Right renal pelvis (tissue), 4 donors: ENCODE measurements around the gene SCUBE1. TPM values are rescaled to one million over a fixed set of nuclear protein-coding genes. Genes with fewer than 3 reads are reported as not detected.
"Not testable (repeated sequence)": the region's sequence is repeated elsewhere in the genome, so short reads cannot be mapped to it uniquely, and the experiment has no call there.

Experiments used
- DNase-seq, 4 donors: peaks; one replicate each; pipeline ENCODE4 v3.0.0-alpha.2; 2013; ENCODE audit warnings: low read depth in 4 of 4, low spot score in 3 of 4, missing footprints in 1 of 4
- polyA plus RNA-seq, 4 donors: library from polyadenylated mRNA; unstranded; fragments of 120-200 nt; gene quantifications; one replicate each; pipeline ENCODE4 v1.2.1, GENCODE V29; 2013; ENCODE audit not compliant: insufficient read length in 4 of 4

The SCUBE1 gene
- polyA plus RNA-seq, 4 donors = 5.7 to 8.7 (median 7.8) TPM

DNA sequence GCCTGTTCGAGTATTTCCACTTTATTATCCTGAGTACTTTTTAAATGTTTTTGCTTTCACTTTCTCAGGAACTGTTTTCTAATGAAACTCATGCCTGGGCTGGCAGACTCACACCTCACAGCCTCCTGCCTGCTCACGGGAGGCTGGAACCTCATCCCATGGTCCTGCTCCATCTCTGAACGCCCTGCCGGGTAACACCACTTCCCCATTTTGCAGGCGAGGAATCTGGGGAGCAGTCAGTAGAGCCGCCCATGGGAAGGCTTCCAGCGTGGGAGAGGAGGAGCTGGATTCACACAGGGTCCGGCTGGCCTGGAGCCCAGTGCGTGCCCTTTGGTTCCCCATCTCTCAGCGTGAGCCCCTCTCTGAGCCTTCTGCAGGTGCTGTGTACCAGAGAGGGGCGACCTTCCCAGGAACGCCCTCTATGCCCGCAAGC lies 53.6 kb downstream of the SCUBE1 start:
- no peak for DNase-seq

DNA sequence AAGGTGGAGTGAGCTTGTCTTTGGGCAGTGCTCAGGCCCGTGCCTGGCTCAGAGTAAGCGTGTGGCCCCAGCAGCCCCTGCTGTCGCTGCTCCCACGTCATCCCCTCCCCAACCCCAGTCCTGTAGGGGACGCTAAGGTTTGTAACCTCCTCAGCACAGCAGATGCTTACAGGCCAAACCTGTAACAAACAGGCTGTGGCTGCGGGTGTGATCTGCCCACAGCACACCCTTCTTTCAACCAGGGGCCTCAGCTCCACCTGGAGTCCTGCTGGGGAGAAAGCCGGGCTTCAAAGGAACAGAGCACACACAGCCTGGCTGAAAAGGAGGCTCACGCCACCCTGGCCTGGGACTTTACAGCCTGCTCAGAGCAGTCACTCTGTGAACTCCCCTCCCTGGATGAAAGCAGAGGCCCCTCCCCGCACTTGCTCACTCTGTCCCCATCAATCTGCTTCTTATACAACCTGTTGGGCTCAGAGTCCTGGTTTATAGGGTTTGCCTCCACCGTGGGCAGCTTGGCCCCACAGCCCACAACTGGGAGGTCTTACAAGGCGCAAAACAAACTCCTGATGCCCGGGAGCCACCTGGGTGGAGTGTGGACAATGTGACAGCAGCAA lies 54.3 kb downstream of the SCUBE1 start:
- no peak for DNase-seq

DNA sequence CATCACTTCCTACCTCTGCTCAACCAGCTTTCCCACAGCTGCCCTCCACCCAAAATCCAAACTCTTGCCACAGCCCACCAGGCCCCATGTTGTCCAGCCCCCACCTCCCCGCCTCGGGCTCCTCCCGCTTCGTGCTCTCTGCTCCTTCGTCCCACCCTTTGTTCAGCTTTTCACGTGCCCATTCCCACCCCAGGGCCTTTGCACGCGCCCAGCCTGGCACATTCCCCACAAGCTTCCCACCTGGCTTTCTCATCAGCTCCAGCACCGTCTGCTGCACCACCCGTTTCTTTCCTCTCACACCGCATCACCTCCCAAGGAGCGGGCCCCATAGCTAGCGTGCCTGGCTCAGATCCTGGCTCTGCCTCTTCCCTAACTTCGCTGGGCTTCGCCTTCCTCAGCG lies 54.8 kb downstream of the SCUBE1 start:
- DNase-seq = no peak

DNA sequence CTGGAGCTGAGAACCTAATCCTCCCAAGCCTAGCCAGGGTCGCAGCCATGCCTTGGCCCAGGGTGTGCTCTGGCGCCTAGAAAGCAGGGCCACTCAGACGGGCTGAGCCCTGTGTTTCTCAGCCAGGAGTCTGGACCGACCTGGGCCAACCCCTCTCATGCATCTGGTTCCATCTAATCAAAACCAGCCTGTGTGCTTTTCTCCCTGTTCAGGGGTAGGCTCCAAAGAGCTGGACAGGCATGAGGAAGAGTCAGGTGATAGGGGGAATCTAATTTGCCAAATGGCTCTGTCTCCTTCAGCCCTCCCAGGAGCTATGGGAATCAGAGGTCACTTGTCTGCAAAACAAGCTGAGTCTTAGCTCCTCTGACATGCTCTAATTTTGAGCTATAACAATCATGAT lies 55.7 kb downstream of the SCUBE1 start:
- DNase-seq = no peak

DNA sequence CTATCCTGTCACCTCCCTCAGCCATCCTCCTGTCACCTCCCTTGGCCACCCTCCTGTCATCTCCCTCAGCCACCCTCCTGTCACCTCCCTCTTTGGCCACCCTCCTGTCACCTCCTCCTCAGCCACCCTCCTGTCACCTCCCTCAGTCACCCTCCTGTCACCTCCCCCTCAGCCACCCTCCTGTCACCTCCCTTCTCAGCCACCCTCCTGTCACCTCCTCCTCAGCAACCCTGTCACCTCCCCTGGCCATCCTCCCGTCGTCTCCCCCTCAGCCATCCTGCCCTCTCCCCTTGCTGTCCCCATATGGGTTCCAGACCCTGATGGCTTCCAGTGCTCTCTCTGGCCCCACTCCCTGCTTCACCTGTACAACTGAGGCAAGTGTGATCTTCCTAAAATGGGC lies 61.8 kb downstream of the SCUBE1 start:
- no peak for DNase-seq

DNA sequence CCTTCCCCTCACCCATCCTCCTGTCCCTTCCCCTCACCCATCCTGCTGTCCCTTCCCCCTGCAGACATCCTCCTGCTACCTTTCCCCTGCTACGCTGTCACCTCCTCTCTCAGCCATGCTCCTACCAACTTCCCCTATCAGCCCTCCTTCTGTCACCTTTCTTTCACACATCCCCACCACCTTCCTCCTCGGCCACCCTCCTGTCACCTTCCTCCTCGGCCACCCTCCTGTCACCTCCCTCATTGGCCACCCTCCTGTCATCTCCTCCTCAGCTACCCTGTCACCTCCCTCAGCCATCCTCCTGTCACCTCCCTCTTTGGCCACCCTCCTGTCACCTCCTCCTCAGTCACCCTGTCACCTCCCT lies 62.7 kb downstream of the SCUBE1 start:
- not testable (repeated sequence) for DNase-seq

DNA sequence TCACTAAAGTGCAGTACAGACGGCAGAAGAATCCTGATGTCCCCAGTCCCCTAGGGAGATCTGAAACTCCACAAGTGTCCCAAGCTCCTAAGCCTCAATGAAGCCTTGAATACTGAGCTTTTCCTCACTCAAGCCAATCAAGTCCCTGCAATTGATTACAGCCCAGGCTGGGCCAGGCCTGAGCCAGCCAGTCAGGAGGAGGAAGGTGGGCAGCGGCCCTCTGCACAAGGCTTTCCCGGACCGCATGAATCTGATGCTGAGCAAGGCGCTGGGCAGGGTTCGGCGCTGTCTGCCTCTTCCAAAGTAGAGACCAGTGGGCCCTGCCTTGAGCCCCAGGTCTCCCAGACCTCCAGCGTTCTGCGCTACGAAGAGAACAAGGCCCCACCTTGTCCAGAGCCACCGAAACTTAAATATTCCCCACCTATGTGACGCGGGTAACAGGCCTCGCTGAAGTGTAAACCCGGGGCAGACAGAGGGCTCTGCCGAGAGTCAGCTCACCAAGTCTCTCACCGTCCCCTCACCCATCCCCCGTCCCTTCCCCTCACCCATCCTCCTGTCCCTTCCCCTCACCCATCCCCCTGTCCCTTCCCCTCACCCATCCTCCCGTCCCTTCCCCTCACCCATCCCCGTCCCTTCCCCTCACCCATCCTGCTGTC lies 63.2 kb downstream of the SCUBE1 start:
- DNase-seq = no peak

DNA sequence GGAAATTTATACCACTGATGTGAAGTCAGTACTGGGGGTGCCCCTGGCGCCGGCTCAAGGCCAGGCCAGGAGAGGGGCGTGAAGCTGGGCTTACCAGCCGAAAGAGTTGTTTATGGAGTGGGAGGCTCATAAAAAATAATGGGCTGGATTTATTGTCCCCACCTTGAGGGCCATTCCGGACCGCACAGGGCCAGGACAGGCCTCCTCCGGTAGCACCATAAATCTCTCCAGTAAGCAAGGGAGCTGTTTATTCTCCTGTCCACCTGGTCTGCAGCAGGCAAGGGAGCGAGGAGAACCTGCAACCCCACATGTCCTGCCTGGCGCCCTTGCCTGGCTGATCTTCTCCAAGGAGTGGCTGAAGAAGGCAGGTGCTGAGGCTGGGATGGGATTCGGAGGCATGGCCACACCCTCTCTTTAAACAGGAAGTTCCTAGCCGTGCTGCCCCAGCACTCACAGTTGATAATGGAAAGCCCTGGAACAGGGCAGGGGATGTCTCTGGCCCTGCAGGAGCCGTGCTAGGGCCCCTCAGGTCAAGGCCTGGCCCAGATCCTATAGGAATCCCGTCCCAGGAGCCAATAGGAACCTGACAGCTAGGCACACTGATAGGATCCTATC lies 65.1 kb downstream of the SCUBE1 start:
- DNase-seq = no peak

DNA sequence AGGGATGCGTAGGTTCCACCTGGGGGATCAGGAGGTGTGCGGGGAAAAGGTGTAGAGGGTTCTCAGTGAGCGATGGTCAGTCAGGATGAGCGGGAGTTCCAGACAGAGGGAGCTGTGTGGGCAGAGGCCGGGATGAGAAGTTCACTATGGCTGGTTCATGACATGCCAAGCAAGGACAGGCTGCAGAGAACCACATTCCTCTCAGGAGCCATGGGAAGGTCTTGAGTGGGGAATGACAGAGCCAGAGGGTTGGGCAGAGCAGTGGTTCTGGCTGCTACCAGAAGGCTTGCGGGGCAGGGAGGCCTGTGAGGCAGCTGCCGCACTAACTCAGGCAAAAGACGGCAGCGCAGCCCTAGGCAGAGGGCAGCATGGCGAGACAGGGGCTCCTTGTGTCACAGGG lies 66.1 kb downstream of the SCUBE1 start:
- DNase-seq = no peak

DNA sequence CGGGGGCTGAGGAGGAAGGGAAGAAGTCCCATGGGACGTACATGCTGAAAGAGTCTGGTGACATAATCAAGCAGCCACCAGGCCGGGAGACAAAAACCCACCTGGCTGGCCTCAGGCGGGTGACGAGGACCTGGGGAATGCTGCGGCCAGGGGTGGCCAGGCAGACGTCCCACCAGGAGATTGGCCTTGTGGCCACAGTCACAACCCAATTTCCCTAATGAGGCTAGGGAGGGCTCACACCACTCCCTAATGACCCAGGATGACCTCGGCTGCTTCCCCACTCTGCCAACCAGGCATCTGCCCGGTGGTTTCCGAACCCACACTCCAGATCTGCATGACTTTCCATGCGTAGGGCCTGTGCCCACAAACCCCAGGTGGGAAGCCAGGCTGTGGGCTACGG lies 66.9 kb downstream of the SCUBE1 start:
- no peak for DNase-seq

DNA sequence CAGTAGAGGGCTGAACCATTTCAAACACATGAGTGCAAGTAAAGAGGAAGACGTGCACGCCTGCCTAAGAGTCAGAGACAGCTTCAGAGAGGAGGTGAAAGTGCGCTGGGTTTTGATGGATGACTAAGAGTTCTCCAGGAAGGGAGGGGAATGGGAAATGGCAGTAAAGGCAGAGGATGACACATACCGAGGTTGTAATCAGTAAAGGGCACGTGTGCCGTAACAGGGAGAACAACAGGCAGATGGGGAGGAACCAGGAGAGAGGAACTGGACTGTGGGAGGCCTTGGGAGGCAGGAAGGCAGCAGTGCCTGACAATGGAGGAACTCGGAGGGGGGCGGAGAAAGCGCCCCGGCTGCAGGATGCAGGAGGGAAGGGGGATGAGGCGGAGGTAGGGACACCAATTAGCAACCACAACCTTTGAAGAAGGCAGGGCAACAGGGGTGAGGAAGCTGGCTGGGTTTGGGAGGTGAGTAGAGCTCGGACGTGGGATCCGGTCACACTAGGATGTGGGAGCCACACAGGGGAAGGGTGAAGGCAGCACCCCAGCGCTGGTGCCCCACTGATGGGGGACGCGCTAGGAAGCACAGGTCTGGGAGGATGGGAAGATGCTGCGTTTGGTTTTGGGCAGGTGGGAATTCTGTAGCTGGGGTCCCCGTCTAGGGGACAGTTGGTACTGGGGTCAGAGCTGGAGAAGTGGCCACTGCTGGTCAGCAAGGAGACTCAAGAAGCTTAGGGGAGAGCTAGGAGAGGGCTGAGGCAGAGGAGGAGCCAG lies 67.4 kb downstream of the SCUBE1 start:
- no peak for DNase-seq

DNA sequence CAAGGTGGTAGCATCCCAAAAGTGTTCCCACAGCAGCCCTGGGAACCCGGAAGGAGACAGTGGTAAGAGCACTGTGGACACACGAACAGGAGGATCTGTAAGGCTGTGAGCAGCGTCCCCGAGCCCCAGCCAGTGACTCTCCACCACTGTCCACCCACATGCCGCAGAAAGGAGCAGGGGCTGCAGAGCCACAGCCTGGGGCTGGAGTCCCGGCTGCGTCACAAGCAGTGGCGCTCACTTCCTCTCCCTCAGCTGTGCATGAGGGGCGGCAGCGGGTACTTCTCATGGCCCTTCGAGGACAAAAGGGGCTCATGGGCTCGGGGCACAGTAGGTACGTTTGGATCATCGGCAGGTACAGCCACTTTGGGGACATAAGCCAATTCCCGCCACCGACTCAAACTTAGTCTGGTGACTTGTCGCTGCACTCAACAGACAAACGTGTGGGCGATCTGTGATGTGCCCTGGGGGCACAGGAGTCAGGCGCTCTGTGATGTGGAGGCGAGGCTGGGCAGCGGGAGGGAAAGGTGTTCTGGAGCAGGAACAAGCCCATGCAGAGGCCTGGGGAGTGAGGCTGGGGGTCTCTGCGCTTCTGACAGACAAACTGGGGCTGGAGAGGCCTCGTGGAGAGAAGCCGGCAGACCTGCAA lies 68.5 kb downstream of the SCUBE1 start:
- no peak for DNase-seq

DNA sequence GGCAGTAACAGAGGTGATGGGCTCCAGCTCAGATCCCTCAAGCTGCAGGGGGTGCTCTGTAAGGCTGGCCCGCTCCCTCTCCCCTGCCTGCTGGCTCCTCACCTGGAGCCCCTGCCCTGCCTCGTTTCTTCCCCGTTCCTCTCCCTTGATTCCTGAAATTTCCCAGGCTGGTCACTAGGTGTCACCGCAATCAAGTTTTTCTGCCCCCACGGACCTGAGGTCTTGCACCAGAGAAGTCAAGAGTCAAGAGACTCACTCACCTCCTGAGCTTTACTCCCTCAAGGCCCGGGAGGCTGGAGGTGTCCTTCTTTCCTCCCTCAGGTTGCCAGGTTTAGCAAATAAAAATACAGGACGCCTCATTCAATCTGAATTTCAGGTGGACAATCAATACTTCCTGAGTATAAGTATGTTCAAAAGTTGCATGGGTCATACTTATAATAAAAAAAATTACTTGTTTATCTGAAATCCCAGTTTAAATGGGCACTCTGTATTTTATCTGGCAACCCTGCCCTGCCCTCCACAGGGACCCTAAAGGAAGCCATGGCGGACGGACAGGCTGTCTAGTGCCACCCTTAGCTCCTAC lies 69.2 kb downstream of the SCUBE1 start:
- no peak for DNase-seq

DNA sequence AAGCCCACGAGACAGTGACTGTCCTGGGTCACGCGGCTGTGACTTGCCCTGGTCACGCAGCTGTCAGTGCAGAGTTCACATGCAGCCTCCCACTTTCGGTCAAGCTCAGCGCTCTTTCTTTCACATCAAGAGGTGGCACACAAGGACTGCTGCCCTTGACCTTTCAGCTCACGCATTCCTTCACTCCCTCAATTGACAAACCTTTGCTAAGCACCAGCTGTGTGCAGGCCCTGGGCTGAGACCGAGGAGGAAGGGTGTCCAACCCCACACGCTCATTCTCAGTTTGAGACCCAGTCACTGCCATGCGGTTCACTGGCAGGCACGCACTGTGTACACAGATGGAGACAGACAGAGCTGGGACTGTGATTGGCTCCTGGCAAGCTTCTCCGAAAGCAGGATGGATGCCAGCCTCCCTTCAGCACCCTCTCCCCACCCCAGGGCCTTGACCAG lies 70.3 kb downstream of the SCUBE1 start:
- no peak for DNase-seq

DNA sequence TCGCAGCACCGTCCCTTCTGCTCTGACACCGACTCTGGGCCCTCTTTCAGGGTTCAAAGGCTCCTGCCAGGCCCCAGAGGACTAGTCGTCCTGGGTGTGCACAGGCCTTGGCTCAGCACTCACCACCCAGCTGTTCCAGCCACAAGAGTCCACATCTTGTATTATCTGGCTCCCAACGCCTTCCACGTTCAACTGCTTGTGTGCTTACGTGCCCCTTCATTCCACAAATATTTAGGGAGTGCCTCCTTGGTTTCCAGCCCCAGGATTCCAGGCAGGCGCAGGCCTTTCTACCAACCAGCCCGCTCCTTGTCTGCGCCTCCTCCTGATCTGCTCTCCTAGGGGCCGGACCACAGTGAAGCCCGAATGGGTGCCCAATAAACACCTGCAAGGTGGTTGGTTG lies 70.9 kb downstream of the SCUBE1 start:
- DNase-seq = no peak

DNA sequence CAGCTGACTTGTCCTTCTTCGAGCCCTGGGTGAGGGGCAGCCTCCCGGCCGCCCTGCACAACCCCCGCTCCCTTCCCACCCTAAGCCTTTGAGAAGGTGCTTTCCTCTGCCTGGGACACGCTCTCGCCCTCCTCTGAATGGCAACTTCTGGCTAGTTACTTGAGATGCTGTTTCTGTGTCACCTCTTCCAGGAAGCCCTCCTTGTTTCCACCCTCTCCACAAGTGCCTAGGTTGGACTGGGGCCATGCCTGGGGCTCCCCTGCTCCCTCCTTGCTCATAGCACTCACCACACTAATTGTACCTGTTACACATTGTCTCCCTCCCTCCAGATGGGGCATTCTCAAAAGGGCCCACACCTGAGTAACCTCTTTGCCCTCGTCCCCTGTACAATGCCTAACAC lies 72.2 kb downstream of the SCUBE1 start:
- DNase-seq = no peak

DNA sequence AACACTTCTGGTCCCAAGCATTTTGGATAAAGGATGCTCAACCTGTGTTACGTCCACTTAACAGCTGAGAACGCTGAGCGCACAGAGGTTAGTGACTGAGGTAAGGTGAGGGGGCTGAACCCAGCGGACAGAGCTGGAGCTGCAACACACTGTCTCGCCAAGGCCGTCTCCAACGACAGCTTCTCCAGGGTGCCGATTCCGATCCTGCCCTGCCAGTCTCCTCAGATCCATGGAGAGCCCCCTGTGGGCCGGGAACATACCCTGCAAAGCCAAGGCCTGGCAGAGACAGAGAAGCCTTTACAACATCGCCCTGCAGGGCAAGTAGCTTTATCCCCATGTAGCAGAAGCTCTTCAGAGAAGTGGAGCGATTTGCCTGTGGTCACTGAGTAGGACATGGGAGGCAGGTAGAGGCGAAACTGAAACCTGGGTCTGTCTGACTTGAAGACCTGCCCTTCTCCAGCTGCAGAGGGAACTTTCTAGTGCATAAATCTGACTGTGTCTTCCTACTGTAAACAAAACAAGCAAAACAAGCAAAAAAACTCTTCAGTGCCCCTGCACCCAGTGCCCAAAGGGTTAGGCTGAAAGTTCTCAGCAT lies 72.8 kb downstream of the SCUBE1 start:
- DNase-seq = no peak

DNA sequence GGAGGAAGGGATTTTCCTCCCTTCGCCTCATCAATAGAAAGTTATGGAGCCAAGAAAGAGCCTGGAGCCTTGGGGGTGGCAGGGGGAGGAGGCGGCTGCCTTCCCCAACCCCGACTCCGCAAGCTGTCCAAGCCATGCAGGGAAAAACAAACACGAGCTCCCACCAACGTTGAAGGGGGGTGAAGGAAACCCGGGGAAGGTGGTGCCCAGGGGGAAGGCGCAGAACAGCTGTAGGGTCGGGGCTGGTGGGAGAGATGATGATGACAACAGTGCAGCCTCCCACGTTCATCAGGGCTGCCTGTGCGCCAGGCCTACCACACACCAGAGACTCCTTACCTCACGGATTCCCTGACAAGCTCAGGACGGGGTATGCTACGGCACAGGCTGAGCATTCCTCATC lies 73.5 kb downstream of the SCUBE1 start:
- no peak for DNase-seq

DNA sequence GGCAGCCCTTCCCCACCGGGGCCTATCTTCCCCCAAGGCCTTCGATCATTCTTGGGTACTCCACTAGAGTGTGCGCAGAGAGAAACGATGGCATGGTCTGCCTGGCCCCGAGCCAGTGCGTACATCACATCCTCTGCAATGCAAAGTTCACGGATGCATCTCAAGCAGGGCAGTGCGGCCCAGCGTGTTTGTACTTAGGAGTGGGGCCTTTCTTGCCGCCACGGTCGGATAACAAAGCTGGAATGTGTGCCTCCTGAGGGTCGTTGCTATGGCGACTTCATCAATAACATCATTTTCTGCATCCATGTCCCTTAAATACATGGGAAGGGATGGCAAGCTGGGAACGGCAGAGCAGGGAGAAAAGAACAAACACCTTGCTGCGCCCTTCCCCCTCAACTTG lies 73.9 kb downstream of the SCUBE1 start:
- DNase-seq = no peak

DNA sequence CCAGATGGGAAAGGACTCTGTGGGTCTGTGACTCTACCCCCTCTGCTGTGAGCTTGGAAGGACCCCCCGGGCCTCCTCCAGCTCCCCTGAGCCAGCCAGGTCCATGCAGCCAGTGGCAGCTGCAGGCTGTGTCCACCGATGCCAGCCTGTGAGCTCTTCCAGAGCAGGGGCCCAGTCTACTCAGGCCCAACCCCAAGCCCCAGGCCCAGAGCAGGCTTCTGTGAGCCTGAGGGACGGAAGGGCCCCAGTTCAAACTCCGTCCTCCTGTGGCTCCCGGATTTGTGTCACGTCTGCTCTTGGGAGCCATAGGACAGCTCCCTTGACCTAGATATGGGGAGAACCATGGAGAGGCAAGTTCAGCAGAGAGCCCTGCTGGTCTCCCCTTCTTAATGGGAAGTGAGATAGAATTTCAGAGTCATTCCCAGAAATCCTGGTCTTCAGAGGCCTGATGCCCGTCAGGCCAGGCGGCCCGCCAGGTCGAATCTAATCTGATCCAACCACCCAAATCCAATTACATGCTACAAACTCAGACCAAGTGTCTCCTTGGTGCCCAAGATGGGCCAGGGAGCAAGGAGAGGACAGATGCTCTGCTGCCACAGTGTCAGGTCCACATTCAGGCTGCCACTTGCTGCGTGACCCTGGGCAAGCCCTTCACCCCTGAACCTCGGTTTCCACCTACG lies 75.1 kb downstream of the SCUBE1 start:
- no peak for DNase-seq
